Thyroid gland (tissue), 4 donors: Measurements from ENCODE around the gene CCL15. TPM values are rescaled to one million over a fixed set of nuclear protein-coding genes. Genes with fewer than 3 reads are reported as not detected.

Experiments
- DNase-seq, 2 donors: peaks; one replicate each; pipeline ENCODE4 v3.0.0-alpha.2; 2019
- H3K27ac ChIP-seq, 3 donors: fragments of 200-600 bp; sonication (generic); 1 replicate in 2 of 3; 2 replicates in 1 of 3; pipeline ENCODE4 v1.5.1; 2016 to 2019; ENCODE audit warnings: mild to moderate bottlenecking in 1 of 3, moderate library complexity in 1 of 3
- H3K27me3 ChIP-seq: fragments of 200-600 bp; sonication (generic); one replicate; pipeline ENCODE4 v1.5.1; 2019
- H3K36me3 ChIP-seq, 2 donors: fragments of 200-600 bp; sonication (generic); one replicate each; pipeline ENCODE4 v1.5.1; 2016 to 2019
- H3K4me1 ChIP-seq, 2 donors: fragments of 200-600 bp; sonication (generic); one replicate each; pipeline ENCODE4 v1.5.1; 2017 to 2019
- H3K4me3 ChIP-seq, 3 donors: fragments of 200-600 bp; sonication (generic); replicated peaks in 1 of 3; 1 replicate in 2 of 3; 2 replicates in 1 of 3; pipeline ENCODE4 v1.5.1; 2016; ENCODE audit warnings: mild to moderate bottlenecking in 1 of 3
- H3K9me3 ChIP-seq: fragments of 200-600 bp; sonication (generic); one replicate; pipeline ENCODE4 v1.5.1; 2017
- POLR2A ChIP-seq, 2 donors: fragments of 450-650 bp; IDR thresholded peaks; one replicate each; pipeline ENCODE4 v1.6.1; 2017; ENCODE audit warnings: antibody characterized with exemption in 2 of 2, mild to moderate bottlenecking in 2 of 2, moderate library complexity in 1 of 2
- WGBS, 2 donors: methylation state at CpG; one replicate each; pipeline ENCODE4 v1.1.5; 2017; 5-methylcytosine and 5-hydroxymethylcytosine counted together
- intact Hi-C: fragments of 100-400 bp; cut with DNase I; formaldehyde crosslinking; loops from one replicate; pipeline ENCODE4 v1.15.1; 2023
- total RNA-seq, 4 donors: library from RNA; depleted of rRNA; stranded (reverse); fragments of >200 nt; gene quantifications; one replicate each; pipeline ENCODE4 v1.2.3, GENCODE V29; 2016
- TF ChIP-seq, protein P1 (sequence below), 6 experiments: fragments of 200-600 bp in 3 of 6; fragments of 450-650 bp in 3 of 6; sonication (generic) in 3 of 6; IDR thresholded peaks; one replicate each; pipeline ENCODE4 v1.5.1; 2016 to 2019; ENCODE audit warnings: antibody characterized with exemption in 6 of 6, mild to moderate bottlenecking in 2 of 6, inconsistent platforms in 1 of 6, moderate library complexity in 1 of 6

The CCL15 gene
- total RNA-seq, 4 donors from 2014 or later, result 0.33 TPM; not detected in 3

GRCh38 chr17:36030956-36031355 lies 29.6 kb upstream of the CCL15 start:
- Histone ChIP-seq H3K4me3 (no peak overlapping the region), H3K36me3 (no peaks in the 10 kb centered on the region), H3K27ac (no peak overlapping the region), H3K27me3 (no peaks in the 10 kb centered on the region), H3K4me1 (no peaks in the 10 kb centered on the region), H3K9me3 (no peaks in the 10 kb centered on the region)
- no peak for TF ChIP-seq POLR2A (IDR thresholded peaks at IDR 0.05)
- TF ChIP-seq, protein P1, sequence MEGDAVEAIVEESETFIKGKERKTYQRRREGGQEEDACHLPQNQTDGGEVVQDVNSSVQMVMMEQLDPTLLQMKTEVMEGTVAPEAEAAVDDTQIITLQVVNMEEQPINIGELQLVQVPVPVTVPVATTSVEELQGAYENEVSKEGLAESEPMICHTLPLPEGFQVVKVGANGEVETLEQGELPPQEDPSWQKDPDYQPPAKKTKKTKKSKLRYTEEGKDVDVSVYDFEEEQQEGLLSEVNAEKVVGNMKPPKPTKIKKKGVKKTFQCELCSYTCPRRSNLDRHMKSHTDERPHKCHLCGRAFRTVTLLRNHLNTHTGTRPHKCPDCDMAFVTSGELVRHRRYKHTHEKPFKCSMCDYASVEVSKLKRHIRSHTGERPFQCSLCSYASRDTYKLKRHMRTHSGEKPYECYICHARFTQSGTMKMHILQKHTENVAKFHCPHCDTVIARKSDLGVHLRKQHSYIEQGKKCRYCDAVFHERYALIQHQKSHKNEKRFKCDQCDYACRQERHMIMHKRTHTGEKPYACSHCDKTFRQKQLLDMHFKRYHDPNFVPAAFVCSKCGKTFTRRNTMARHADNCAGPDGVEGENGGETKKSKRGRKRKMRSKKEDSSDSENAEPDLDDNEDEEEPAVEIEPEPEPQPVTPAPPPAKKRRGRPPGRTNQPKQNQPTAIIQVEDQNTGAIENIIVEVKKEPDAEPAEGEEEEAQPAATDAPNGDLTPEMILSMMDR (IDR thresholded peaks at IDR 0.05), result no peak
- DNase-seq, result no peak
- intact Hi-C loops, result no loop called here
- 95 to 98% methylated on average over 1 of the region's 1 CpG for WGBS, 2 donors

- H3K27ac ChIP-seq, result no peak overlapping the region
- intact Hi-C loops, result no loop called here
- no peaks in the 10 kb centered on the region for H3K36me3 ChIP-seq
- WGBS, 2 donors, result 62 to 66% methylated on average over 4 of the region's 4 CpGs
- H3K4me1 ChIP-seq, result no peaks in the 10 kb centered on the region
- DNase-seq, result no peak
- H3K4me3 ChIP-seq, result no peak overlapping the region
- no peak for TF ChIP-seq POLR2A (IDR thresholded peaks at IDR 0.05)
- TF ChIP-seq, protein P1 (IDR thresholded peaks at IDR 0.05), result no peak
- no peaks in the 10 kb centered on the region for H3K9me3 ChIP-seq
- no peaks in the 10 kb centered on the region for H3K27me3 ChIP-seq
Observed at GRCh38 chr17:36027761-36028160, 26.4 kb upstream of the CCL15 start.

- H3K27ac ChIP-seq, result no peak overlapping the region
- no peaks in the 10 kb centered on the region for H3K36me3 ChIP-seq
- H3K9me3 ChIP-seq, result no peaks in the 10 kb centered on the region
- H3K4me3 ChIP-seq, result no peak overlapping the region
- TF ChIP-seq POLR2A (IDR thresholded peaks at IDR 0.05), result no peak
- TF ChIP-seq, protein P1 (IDR thresholded peaks at IDR 0.05), result no peak
- no peaks in the 10 kb centered on the region for H3K4me1 ChIP-seq
- no peak for DNase-seq
- H3K27me3 ChIP-seq, result no peaks in the 10 kb centered on the region
- 81 to 83% methylated on average over 6 of the region's 6 CpGs for WGBS, 2 donors
- intact Hi-C loops, result no loop called here
Observed at GRCh38 chr17:36024106-36024869, 22.9 kb upstream of the CCL15 start.

- Histone ChIP-seq H3K27me3 (no peaks in the 10 kb centered on the region), H3K4me3 (no peak overlapping the region), H3K27ac (no peak overlapping the region), H3K36me3 (no peaks in the 10 kb centered on the region), H3K4me1 (no peaks in the 10 kb centered on the region), H3K9me3 (no peaks in the 10 kb centered on the region)
- TF ChIP-seq, protein P1 (IDR thresholded peaks at IDR 0.05), result no peak
- TF ChIP-seq POLR2A (IDR thresholded peaks at IDR 0.05), result no peak
- DNase-seq, result no peak
- 93 to 94% methylated on average over 2 of the region's 2 CpGs for WGBS, 2 donors
- intact Hi-C loops, result no loop called here
Observed at GRCh38 chr17:36019423-36019822, 18.1 kb upstream of the CCL15 start.

- no peak for DNase-seq
- intact Hi-C loops, result no loop called here
- H3K4me1 ChIP-seq, result no peaks in the 10 kb centered on the region
- H3K9me3 ChIP-seq, result no peaks in the 10 kb centered on the region
- H3K27me3 ChIP-seq, result no peaks in the 10 kb centered on the region
- H3K36me3 ChIP-seq, result no peaks in the 10 kb centered on the region
- no peak within 1 kb of the TSS for H3K27ac ChIP-seq
- 27 to 47% methylated on average over 5 to 6 of the region's 6 CpGs for whole genome bisulfite sequencing, 2 donors
- TF ChIP-seq, protein P1 (IDR thresholded peaks at IDR 0.05), result no peak
- no peak for TF ChIP-seq POLR2A (IDR thresholded peaks at IDR 0.05)
- no peak within 1 kb of the TSS for H3K4me3 ChIP-seq
Observed at GRCh38 chr17:36017799-36018198, 16.4 kb upstream of the CCL15 start, which contains the start of gene CCL23. CCL23 (minus strand) TSS chr17:36017972; CDS start chr17:36017897, 75 bp downstream.
